Muscle of arm (tissue), 12 donors: Measurements from ENCODE around the gene RDH16. TPM values are rescaled to one million over a fixed set of nuclear protein-coding genes. Genes with fewer than 3 reads are reported as not detected.
A peak's percentile ranks its signal among the peaks of the same experiment; 100 is the strongest.
"Not testable (repeated sequence)": the region's sequence is repeated elsewhere in the genome, so short reads cannot be mapped to it uniquely, and the experiment has no call there.

ENCODE experiments used
- DNase-seq: peaks from one replicate; pipeline ENCODE4 v3.0.0-alpha.2; 2013
- polyA plus RNA-seq, 12 donors: library from polyadenylated mRNA; unstranded; fragments of 120-200 nt; gene quantifications; one replicate each; pipeline ENCODE4 v1.2.1, GENCODE V29; 2013; ENCODE audit not compliant: insufficient read length in 12 of 12

Gene RDH16
- polyA plus RNA-seq, 12 donors, result 0.13 to 0.74 (median 0.34) TPM; not detected in 2

GRCh38 chr12:56954057-56954957 lies 3.1 kb downstream of the RDH16 start:
- no peak for DNase-seq

DNA sequence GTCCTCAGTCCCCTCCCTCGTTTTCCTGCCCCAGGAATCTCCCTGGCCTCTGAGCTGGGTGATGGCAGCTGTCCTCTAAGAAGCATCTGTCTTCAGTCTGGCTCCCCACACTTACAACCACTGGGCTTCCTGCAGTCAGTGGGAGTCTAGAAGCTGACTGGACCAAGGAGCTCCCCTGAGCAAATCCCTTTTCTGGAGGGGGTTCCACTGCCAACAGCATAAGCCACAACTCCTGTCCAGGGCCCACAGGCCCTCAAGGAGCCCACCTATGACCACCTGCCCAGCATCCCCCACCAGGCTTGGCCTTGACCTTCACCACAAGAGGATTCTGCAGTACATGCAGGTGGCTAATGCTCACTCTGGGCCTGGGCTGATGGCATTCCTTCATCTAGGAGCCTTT lies 4.1 kb downstream of the RDH16 start:
- DNase-seq, result no peak

DNA sequence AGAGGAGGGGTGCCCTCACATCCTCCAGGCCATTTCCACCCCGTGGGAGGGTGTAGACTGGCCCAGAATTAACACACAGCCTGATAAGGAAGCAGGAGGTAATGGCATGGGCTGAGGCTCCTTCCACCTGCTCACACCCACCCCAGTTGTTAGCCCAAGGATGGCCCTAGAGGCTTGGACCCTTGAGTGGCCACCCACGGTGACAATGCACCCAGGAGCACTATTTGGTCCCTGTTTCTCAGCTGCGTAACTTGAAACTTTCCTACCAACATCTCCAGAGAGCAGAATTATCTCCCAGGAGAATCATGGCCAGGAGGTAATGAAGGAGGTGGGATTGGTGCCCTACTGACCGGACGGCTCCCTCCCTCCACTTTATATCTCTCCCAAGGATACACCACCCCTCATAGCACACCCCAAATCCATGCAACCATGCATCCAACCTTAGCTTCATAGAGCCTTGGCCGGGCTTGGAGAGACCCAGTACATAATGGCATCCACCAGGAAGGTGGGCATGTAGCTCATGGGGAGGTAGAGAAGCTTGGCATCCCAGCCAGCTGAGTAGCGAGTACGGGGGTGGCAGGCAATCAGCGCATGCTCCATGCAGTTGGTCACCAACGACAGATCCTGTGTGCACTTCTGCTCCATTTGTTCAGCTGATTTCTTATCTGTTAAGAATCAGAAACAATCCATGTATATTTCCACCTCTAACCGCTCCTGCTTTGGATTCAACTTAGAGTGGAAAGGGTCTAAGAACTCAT lies 5.6 kb downstream of the RDH16 start:
- no peak for DNase-seq

- DNase-seq, result no peak
Observed at GRCh38 chr12:56948881-56949280, 8.5 kb downstream of the RDH16 start.

GRCh38 chr12:56948457-56948777 lies 9.0 kb downstream of the RDH16 start:
- no peak for DNase-seq

DNA sequence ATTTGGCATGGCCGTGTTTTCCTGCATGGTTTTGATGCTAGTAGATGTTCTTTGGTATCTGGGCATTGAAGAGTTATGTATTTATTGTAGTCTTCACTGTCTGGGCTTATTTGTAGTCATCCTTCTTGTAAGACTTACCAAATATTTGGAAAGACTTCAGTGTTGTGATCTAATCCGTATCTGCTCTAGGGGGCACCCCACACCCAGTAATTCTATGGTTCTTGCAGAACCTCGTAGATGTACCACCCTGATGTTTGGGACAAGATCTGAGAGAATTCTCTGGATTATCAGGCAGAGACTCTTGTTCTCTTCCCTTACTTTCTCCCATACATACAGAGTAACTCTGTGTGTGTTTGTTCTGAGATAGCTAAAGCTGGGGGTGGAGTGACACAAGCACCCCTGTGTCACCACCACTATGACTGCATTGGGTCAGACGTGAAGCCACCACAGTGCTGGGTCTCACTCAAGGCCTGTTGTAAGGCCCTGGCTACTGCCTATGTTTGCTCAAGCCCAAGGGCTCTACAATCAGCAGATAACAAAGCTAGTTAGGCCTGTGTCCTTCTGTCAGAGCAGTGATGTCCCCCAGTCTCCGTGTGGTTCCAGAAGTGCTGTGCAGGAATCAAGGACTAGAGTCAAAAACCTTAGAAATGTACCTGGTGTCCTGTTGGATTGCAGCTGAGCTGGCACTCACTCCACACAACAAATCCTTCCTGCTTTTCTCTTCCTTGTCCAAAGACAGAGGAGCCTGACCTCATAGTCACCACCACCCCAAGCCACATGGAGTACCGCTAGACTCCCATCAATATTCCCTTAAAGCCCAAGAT lies 9.6 kb downstream of the RDH16 start:
- DNase-seq, result no peak

- no peak for DNase-seq
Observed at GRCh38 chr12:56943878-56944277, 13.5 kb downstream of the RDH16 start.

- DNase-seq, result not testable (repeated sequence)
Observed at GRCh38 chr12:56943374-56943773, 14.0 kb downstream of the RDH16 start.

DNA sequence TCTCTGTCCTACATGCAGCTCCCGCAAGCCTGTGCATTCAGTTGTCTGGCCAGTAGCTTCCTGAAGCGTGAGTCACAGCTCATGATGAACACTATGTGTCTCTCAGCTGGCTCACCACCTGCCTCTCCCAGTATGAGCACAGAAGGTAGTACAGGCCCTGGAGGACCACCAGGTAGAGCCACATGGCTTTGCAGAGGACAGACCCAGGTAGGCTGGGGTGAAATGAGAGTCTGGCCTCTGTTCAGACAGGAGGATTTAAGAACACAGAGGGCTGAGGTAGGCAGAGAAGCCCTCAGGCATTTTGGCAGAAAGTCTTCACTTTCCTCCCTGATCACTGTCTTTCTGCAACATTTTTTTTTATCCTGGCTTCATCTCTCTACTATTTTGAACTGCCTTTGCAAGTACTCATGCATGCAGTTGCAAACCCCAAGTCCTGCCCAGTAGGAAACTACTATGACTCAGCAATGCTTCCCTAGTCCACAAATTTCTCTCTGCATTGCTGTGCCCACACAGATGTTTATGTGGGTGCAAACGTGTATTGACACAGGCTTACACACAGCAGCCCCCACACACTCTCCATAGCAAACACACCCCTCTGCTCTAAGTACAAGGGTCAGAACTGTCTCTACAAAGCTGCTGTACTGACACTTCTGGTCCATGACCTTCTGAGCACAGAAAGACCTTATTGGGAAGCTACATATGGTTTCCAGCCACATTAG lies 15.9 kb downstream of the RDH16 start:
- no peak for DNase-seq

DNA sequence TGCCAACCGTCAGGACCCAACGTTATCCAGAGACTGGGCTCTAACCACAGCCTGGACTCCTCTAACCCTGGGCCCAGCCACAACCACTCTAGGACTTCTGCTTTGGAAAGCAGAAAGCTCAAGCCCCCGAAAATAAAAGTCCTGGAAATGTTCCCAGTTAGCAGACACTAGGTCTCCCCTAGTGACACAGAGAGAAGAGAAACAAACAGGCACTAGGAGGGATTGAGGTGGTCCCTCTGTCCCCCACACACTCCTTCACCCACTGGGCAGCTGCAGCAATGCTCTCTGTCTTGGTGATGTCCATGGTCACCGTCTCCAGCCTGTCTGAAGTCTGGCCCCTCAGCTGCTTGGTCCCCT lies 16.5 kb downstream of the RDH16 start:
- DNase-seq, result not testable (repeated sequence)

DNA sequence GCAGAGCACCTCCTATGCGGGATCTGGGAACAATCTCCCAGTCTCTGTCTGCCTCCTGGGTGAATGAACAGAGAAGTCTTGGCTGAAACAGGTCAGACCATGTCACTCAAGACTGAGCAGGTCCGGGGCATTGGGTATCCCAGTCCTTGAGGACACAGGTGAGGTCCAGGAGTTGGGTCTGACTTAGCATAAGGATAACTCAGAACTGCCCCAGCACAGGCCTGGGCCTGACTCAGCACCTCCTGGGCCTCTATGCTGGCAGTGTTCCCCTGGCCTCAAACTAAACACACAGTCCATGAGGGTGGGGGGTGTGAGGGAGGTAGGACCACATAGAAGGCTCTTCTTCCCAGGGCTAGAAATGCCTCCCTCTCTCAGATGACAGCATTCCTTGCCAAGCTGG lies 21.7 kb downstream of the RDH16 start:
- DNase-seq, result no peak

- no peak for DNase-seq
Observed at GRCh38 chr12:56935157-56935556, 22.3 kb downstream of the RDH16 start.

DNA sequence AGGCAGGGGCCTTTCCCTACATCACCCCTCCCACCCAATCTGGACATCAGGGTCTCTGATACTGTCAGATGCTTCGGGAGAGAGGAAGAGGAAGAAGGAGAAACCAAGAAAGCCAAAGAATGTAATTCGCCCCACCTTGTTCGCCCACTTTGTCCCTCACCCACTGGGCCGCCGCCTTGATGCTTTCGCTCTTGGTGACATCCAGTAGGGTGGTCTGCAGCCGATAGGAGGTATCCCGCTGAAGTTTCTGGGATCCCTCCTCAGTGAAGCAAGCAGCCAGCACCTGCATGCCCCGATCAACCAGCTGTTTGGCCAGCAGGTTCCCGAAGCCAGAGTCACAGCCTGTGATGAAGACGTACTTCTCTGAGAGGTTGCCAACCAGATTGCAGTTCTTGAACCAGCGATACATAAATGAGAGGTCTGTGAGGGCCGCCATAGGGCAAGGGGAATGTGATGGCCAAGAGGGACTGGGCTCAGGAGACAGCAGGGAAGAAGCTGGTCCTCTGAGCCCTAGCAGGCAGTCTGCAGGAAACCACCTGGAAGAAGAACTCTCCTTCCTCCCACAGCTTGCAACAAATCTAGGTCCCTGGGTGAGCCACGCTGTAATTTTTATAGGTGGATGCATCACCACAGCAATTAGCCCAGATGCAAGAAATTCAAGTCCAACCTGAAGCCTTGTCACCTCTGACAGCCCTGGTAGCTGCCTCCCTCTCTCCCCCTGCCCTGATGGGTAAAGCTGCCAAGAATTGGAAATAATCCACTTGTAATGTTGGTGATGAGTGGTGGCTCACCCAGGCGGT lies 23.4 kb downstream of the RDH16 start, which contains the start of gene SDR9C7:
TSS of gene SDR9C7 (minus strand) at position 583 of the 800 bp plus-strand sequence. CDS start at position 436, 147 bp downstream.
- no peak for DNase-seq

DNA sequence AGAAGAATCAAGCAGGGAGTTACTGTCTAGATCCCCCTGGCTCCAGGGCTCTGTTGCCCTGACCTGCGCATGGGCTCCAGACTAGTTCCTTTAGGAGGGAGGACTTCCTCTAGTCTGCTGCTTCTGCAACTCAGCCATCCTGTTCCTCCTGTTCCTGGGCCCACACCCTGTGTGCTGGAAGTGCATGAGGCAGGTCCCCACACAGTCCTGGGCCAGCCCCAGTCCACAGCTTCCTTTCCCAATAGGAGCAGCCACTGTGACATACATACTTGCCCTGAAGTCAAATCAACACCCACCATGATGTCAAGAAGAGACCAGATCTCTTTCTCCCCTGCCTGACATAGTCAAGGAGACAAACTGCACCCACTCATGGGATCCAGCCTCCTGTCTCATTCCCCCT lies 24.5 kb downstream of the RDH16 start:
- no peak for DNase-seq

DNA sequence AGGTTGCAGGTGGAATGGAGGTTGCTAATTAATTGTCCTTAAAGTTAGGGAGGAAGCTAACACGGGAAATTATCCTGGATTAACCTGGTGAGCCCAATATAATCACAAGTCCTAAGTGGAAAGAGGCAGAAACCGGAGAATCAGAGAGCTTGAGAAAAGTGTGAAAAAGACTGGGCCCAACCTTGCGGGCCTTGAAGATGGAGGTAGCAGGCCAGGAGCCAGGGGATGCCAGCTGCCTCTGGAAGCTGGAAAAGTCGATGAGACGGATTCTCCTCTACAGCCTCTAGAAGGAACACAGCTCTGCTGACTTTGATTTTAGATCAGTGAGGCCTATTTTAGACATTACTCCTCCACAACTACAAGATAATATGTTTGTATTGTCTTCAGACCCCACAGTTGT lies 25.3 kb downstream of the RDH16 start:
- no peak for DNase-seq

DNA sequence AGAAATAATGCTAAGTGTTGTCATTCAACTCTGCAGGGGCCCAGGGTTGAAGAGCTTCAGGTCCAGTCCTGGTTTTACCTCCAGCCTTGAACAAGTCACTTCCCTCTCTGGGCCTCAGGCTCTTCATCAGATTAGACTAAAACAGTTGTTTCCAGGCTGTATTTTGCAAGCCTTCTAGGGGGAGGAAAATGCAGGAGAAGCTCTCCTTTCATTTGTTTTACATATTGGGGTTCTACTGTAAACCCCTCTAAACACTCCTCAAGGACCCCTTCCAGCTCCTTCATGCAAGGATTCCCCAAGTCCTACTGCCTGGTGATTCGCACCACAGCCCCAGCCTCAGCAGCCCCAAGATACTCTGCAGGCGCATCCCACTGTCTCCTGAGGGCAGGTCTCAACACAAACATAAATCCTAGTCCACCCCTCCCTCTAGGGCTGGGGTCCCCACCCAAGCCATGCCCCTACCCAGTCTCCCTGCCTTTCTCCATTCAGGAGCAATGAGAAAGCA lies 25.9 kb downstream of the RDH16 start:
- DNase-seq, result peak; percentile 62

DNA sequence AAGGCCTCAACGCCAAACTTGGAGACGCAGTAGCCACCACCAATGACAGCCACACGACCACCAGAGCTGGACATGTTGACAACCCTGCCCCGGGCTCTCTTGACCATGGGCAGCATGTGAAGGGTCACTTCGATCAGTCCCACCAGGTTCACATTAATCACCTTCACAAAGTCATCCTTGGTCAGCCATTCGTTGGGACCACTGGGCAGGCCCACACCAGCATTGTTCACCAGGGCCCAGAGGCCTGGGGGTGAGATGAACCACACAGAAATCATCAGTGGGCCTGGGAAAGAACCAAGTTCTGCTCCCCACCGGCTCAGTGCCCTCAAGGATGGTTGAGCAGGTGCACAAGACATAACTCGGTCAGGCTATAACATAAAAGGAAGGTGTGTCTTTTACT lies 27.2 kb downstream of the RDH16 start:
- no peak for DNase-seq

- no peak for DNase-seq
Observed at GRCh38 chr12:56929780-56930179, 27.6 kb downstream of the RDH16 start.

- no peak for DNase-seq
Observed at GRCh38 chr12:56928262-56928661, 29.1 kb downstream of the RDH16 start.

- no peak for DNase-seq
Observed at GRCh38 chr12:56927281-56927680, 30.1 kb downstream of the RDH16 start.

- DNase-seq, result no peak
Observed at GRCh38 chr12:56922031-56922430, 35.4 kb downstream of the RDH16 start.
